Activated CD8-positive, alpha-beta memory T cell treated with anti-CD3 and anti-CD28 coated beads for 48 hours (primary cell): ENCODE data around the gene OR5M10.
"Not testable (repeated sequence)": the region's sequence is repeated elsewhere in the genome, so short reads cannot be mapped to it uniquely, and the experiment has no call there.

Experiments
- DNase-seq, 3 experiments: peaks; one replicate each; pipeline ENCODE4 v3.0.0-alpha.2; 2020; ENCODE audit warnings: low read depth in 2 of 3, low spot score in 2 of 3

The OR5M10 gene

GRCh38 chr11:56577621-56578020 lies at the start of gene OR5M10:
Gene OR5M10, minus strand, starts transcription at chr11:56577721. Its CDS starts 0 bp downstream, at chr11:56577721.
- no peak for DNase-seq

DNA sequence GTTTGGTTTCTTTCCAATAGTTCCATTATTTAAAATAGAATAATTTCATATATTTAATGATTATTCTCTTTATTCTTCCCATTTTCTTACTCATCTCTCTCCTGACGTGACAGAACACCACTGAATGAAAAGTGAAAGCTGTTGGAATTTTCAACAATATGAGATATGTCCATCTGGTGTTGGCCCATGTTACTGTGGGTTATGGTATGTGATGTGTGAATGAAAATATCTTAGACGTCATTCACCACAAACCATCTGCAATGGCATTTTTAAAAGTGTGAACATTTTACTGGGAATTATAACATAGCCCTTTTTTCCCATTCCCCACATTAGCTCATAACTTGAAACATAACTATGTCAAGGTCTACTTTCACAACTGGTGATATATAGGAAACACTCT lies 48.4 kb upstream of the OR5M10 start:
- DNase-seq = no peak

GRCh38 chr11:56624661-56625110 lies 47.2 kb upstream of the OR5M10 start:
- no peak for DNase-seq

DNA sequence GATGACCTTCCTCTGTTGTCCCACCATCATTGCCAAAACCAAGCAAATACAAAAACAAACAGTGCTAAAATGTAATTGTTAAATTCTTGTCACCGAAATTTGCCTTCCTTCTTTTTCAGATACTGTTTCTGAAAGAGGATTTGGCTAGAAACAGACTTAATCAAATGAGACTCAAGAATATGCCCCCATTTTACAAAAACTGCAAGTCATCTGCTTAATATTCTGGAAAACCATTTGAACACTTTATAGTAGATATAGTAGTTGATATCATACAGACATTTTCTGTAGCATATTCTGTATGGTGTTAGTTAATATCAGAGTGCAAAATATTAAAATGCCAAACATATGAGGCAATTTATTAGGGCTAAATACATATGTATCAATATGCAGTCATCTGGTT lies 33.7 kb upstream of the OR5M10 start:
- no peak for DNase-seq

GRCh38 chr11:56592088-56592717 lies 14.7 kb upstream of the OR5M10 start:
- DNase-seq = not testable (repeated sequence)

GRCh38 chr11:56558574-56558973 lies 18.9 kb downstream of the OR5M10 start:
- no peak for DNase-seq

DNA sequence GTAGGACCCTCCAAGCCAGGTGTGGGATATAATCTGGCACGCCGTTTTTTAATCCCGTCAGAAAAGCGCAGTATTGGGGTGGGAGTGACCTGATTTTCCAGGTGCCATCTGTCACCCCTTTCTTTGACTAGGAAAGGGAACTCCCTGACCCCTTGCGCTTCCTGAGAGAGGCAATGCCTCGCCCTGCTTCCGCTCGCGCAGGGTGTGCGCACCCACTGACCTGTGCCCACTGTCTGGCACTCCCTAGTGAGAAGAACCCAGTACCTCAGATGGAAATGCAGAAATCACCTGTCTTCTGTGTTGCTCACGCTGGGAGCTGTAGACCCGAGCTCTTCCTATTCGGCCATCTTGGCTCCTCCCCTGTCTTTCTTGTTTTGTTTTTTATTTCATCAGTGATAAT lies 22.8 kb downstream of the OR5M10 start:
- DNase-seq = not testable (repeated sequence)

DNA sequence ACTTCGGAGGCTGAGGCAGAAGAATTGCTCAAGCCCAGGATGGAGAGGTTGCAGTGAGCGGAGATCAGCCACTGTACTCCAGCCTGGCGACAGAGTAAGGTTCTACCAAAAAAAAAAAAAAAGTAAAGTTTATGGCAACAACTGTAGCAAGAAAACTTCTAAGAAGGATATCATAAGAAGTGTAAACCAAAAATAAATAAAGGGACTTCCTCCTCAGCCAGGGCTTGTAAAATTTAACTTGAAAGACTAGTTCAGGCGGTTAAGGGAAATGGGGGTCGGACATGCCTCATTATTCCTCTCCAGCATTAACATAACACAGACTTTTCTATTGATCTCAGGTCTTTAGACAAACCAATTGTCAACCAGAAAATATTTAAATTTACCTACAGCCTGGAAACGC lies 32.0 kb downstream of the OR5M10 start:
- no peak for DNase-seq

- no peak for DNase-seq
Measured at GRCh38 chr11:56543739-56544138, 33.8 kb downstream of the OR5M10 start.

DNA sequence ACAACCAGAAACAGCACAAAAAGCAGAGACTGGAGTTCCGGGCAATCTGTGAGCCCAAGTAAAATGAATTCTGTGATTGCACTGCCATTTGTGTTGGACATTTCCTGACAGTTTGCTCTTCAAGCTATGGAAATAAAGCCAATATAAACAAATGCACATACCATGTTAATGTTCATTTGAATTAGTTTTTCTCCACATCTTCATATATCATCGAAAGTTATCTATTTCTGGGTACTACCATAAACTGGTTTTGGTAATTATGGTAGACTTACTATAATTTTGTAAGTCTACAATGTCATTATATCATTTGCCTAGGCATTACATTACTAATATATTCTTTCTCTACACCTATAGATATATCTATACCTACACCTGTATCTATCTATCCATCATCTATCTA lies 34.4 kb downstream of the OR5M10 start, which contains the start of gene OR5M11:
Gene OR5M11, minus strand, starts transcription at position 101 of the 400 bp plus-strand sequence. Its CDS starts 0 bp downstream, at position 101.
- DNase-seq = no peak

DNA sequence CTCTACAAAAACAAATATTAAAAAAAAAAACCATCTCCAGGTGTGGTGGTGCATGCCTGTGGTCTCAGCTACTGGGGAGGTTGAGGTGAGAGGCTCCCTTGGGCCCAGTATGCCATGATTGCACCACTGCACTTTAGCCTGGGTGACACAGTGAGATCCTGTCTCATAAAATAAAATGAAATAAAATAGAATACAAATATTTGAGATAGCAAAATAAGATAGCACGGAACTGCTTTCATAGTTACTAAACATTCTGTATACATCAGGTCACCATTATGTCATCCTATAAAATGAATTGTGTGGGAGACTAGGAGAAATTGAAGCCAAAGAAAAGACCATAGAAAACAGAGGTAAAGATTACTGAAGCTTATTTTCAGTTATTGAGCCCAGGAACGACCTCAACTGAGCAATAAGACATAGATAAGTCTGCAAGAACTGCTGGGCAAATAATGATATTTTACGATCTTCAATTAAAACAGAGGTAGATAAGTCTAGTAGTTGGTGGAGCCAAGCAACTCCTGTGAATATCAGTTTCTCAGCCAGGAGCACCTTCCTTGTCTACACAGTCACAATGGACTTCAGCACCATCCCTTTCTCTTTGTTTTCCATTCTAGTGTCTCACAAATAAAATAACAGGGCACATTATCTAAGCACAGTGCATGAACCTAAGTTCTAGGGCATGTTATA lies 44.3 kb downstream of the OR5M10 start:
- no peak for DNase-seq

DNA sequence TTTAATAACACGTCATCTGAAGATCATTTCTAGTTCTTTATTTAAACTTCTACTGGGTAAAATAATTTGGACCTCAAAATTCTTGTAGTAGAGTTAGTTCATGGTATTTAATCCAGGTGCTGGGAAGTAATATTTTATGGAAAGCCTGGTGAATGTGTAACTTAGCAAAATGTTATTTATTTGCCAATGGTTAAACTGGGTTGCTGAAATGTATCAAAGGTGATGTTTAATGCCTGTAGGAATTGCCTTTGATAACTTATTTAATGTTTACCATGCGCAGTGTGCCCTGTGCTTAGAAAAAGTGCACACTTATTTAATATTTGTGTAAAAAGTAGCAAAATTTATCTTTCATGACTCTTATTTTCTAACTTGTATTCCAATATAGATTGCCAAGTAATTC lies 45.7 kb downstream of the OR5M10 start:
- DNase-seq = no peak
